Osteoblast (primary cell): ENCODE data around the gene CCNY. TPM values are rescaled to one million over a fixed set of nuclear protein-coding genes. Genes with fewer than 3 reads are reported as not detected.
"Not testable (repeated sequence)": the region's sequence is repeated elsewhere in the genome, so short reads cannot be mapped to it uniquely, and the experiment has no call there.

Experiments
- DNase-seq: peaks from one replicate; pipeline ENCODE4 v3.0.0; 2011; ENCODE audit warnings: low spot score, mixed read lengths; ENCODE audit not compliant: insufficient read length; ENCODE audit errors: missing footprints
- H2AFZ ChIP-seq: 2 replicates; pipeline ENCODE4 v1.6.0; 2011; ENCODE audit warnings: mild to moderate bottlenecking, low read length
- H3K27ac ChIP-seq: 2 replicates; pipeline ENCODE4 v1.5.1; 2011; ENCODE audit warnings: mild to moderate bottlenecking, low read depth, low read length, moderate library complexity
- H3K27me3 ChIP-seq: 2 replicates; pipeline ENCODE4 v1.6.0; 2012; ENCODE audit warnings: mild to moderate bottlenecking, control low read depth, inconsistent platforms, low read length, moderate library complexity; ENCODE audit not compliant: insufficient read depth
- H3K36me3 ChIP-seq: 2 replicates; pipeline ENCODE4 v1.5.1; 2011; ENCODE audit warnings: mild to moderate bottlenecking, low read length, control low read depth, moderate library complexity; ENCODE audit not compliant: insufficient read depth
- H3K4me1 ChIP-seq: 2 replicates; pipeline ENCODE4 v1.5.1; 2011; ENCODE audit warnings: mild to moderate bottlenecking, low read length, control low read depth, moderate library complexity; ENCODE audit not compliant: insufficient read depth
- H3K4me2 ChIP-seq: 2 replicates; pipeline ENCODE4 v1.6.0; 2011; ENCODE audit warnings: mild to moderate bottlenecking, low read length; ENCODE audit not compliant: insufficient read depth
- H3K4me3 ChIP-seq: fragments of 200-600 bp; sonication (generic); 3 replicates; pipeline ENCODE4 v1.5.1; 2012; ENCODE audit warnings: mild to moderate bottlenecking, low read length, inconsistent platforms; ENCODE audit not compliant: insufficient read depth
- H3K79me2 ChIP-seq: 2 replicates; pipeline ENCODE4 v1.6.0; 2012; ENCODE audit warnings: mild to moderate bottlenecking, low read length, control low read depth, inconsistent platforms; ENCODE audit not compliant: insufficient read depth
- H3K9me3 ChIP-seq: 2 replicates; pipeline ENCODE4 v1.5.1; 2011; ENCODE audit warnings: low read depth, low read length, control low read depth
- H4K20me1 ChIP-seq: 2 replicates; pipeline ENCODE4 v1.6.0; 2012; ENCODE audit warnings: mild to moderate bottlenecking, low read length, control low read depth; ENCODE audit not compliant: insufficient read depth
- CTCF ChIP-seq: IDR thresholded peaks from 2 replicates; pipeline ENCODE4 v1.5.1; 2011; ENCODE audit warnings: mild to moderate bottlenecking, low read depth, low read length, moderate library complexity; ENCODE audit errors: extremely low read depth
- total RNA-seq: library from RNA; depleted of rRNA; stranded (reverse); fragments of >200 nt; gene quantifications from 2 replicates; pipeline ENCODE4 v1.2.3, GENCODE V29; 2012

The CCNY gene
- total RNA-seq, 1 donor = 53.2 TPM

- Histone ChIP-seq H3K79me2 (peaks cover 64% of the 10 kb centered on the region), H3K4me2 (no peak overlapping the region), H3K27me3 (no peaks in the 10 kb centered on the region), H3K4me3 (no peak overlapping the region), H3K36me3 (no peaks in the 10 kb centered on the region), H4K20me1 (peaks cover 8% of the 10 kb centered on the region), H2AFZ (no peak overlapping the region), H3K9me3 (no peaks in the 10 kb centered on the region), H3K27ac (no peak overlapping the region), H3K4me1 (peaks cover 3% of the 10 kb centered on the region)
- TF ChIP-seq CTCF = no peak
- no peak for DNase-seq
Observed at GRCh38 chr10:35516102-35516670, 179.9 kb downstream of the CCNY start.

GRCh38 chr10:35517431-35518181 is 181.3 kb downstream of the CCNY start:
- Histone ChIP-seq H3K79me2 (peaks cover 64% of the 10 kb centered on the region), H3K27me3 (no peaks in the 10 kb centered on the region), H3K27ac (no peak overlapping the region), H3K4me3 (no peak overlapping the region), H3K36me3 (no peaks in the 10 kb centered on the region), H3K9me3 (no peaks in the 10 kb centered on the region), H2AFZ (no peak overlapping the region), H4K20me1 (peaks cover 3% of the 10 kb centered on the region), H3K4me1 (peaks cover 3% of the 10 kb centered on the region), H3K4me2 (no peak overlapping the region)
- TF ChIP-seq CTCF = no peak
- DNase-seq = no peak

GRCh38 chr10:35518187-35518586 is 181.9 kb downstream of the CCNY start:
- H3K4me3 ChIP-seq, H4K20me1 ChIP-seq, DNase-seq, H3K9me3 ChIP-seq, H3K27ac ChIP-seq, H3K4me2 ChIP-seq, H2AFZ ChIP-seq, H3K4me1 ChIP-seq, H3K36me3 ChIP-seq, H3K27me3 ChIP-seq: not testable (repeated sequence)
- peaks cover 67% of the 10 kb centered on the region for H3K79me2 ChIP-seq

- no peak for TF ChIP-seq CTCF
- no peak for DNase-seq
- peaks cover 3% of the 10 kb centered on the region for H4K20me1 ChIP-seq
- no peaks in the 10 kb centered on the region for H3K27me3 ChIP-seq
- no peaks in the 10 kb centered on the region for H3K9me3 ChIP-seq
- no peak overlapping the region for H2AFZ ChIP-seq
- H3K79me2 ChIP-seq = peaks cover 60% of the 10 kb centered on the region
- no peak overlapping the region for H3K4me3 ChIP-seq
- no peak overlapping the region for H3K27ac ChIP-seq
- no peak overlapping the region for H3K4me2 ChIP-seq
- H3K36me3 ChIP-seq = no peaks in the 10 kb centered on the region
- H3K4me1 ChIP-seq = peaks cover 3% of the 10 kb centered on the region
Observed at GRCh38 chr10:35520996-35521395, 184.7 kb downstream of the CCNY start.
